ENCODE data around the gene FCHSD1. TPM values are rescaled to one million over a fixed set of nuclear protein-coding genes. Genes with fewer than 3 reads are reported as not detected.

The FCHSD1 gene
- 9.1 and 20.4 TPM in 2 replicates for total RNA-seq

DNA sequence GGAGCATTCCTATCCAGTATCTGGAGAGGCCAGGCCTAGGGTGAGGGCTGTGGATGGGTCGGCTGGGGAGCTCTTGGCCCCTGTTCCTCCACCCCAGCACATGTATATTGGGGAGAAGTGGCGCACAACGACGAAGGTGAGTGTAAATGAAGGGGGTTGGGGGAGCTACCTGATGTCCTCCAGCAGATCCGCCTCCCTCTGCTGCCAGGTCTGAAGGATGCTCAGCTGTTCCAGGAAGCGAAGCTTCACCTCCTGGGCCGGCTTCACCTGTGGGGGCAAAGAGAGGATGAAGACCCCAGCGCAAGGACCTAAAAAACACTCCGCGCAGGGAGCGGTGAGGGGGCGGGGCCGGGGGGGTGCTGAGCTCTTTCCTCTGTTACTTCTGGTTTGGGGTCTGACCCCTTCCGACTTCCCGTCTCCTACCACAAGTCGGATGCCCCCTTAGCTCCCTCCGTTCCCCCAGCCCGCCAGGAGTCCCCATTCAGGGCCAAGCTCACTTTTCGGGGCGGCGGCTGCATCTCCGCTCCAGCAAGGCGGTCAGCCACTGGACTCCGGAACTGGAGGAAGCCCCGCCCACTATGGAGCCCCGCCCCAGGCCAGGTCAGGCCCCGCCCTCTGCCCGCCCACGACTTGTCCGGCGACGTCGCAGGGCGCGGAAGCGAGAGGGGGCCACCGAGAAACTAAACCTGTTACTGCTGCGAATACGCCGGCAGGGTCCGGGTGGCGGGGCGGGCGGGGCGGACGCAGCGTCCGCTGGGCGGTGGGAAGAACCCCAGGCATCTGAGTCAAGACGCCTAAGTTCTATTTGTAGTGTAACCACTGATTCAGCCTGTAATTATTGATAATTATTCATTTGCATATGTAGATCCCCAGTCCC lies at the start of gene FCHSD1:
TSS of gene FCHSD1 (minus strand) at position 568 of the 877 bp plus-strand sequence. CDS start at position 518, 50 bp downstream.

DNA sequence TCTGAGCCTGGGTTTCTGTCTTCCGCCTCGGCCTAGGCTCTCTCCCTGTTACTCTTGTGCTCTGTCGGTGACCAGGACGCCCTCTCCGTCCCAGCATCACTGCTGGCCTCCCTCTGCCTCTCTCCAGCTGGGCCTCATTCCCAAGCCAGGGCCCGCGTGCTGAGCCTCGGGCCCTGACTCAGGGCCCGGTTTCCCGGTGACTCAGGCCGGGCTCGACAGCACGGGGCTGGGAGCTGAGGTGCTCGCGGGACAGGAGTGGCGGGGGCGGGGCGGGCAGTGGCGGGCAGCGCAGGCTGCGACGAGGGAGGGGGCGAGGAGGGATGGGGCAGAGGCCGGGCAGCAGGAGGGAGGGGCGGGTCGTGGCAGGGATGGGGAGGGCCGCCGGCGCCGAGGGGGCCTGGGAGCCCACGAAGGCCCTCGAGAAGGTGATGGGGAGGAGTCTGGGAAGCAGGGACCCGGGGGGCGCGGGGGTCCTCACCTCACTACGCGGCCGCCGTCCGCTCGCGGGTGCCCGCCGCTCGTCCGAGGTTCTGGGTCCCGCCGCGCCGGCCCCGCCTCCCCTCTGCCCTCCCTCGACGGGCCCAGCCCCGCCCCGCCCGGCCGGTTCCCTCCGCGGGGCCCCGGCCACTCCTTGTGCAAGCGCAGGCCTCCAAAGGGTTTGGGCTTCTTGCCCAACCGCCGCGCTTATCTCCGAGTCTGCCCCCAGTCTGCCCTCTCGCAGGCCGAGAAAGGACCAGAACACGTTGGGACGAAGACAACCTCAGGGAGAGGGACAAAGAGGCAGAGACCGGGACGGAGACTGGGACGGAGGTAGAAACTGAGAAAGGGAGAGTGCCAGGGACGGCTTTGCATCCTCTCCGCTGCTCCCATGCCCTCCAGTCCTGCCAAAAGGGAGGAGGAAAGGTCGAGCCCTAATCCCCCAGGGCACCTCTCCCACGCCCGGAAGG lies 30.8 kb upstream of the FCHSD1 start, which contains the start of gene ARAP3:
TSS of gene ARAP3 (minus strand) at position 536 of the 947 bp plus-strand sequence. CDS start 1,744 bp downstream, outside the sequence.

DNA sequence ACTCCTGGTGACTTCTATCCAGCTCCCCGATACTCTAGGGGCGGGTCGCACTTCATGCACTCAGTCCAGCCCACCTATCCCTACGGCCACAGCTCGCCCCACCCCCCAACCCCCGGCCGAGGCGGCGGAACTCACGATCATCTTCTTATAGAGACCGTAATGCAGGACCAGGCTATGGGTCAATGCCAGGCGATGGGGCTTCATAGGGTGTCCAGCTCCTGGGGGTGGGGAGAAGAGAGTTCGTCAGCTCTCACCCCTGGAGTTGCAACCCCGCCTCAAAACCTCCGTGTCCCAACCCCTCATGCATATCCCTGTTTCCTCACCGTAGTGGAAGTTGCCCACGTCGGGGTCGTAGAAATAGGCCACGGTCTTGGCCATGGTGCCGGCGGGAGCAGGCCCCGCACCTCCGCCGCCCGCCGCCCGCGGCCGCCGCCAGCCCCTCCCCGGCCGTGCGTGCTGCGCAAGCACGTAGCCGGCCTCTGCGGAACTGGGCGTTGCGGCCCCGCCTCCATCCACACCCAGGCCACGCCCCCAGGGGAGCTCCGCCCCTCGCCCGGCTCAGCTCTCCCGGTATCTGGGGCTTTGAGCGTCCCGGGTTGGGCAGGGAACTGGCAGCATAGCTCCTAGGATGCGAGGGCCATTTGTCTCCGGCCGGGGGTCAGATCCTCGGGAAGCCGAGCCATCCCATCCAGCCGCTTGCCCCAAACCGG lies 14.7 kb downstream of the FCHSD1 start, which contains the start of the genes HDAC3 and RELL2:
TSS of gene HDAC3 (minus strand) at position 437 of the 710 bp plus-strand sequence. CDS start at position 378, 59 bp downstream.
TSS of gene RELL2 (plus strand) at position 585 of the 710 bp plus-strand sequence. CDS start 1,229 bp downstream, outside the sequence.

DNA sequence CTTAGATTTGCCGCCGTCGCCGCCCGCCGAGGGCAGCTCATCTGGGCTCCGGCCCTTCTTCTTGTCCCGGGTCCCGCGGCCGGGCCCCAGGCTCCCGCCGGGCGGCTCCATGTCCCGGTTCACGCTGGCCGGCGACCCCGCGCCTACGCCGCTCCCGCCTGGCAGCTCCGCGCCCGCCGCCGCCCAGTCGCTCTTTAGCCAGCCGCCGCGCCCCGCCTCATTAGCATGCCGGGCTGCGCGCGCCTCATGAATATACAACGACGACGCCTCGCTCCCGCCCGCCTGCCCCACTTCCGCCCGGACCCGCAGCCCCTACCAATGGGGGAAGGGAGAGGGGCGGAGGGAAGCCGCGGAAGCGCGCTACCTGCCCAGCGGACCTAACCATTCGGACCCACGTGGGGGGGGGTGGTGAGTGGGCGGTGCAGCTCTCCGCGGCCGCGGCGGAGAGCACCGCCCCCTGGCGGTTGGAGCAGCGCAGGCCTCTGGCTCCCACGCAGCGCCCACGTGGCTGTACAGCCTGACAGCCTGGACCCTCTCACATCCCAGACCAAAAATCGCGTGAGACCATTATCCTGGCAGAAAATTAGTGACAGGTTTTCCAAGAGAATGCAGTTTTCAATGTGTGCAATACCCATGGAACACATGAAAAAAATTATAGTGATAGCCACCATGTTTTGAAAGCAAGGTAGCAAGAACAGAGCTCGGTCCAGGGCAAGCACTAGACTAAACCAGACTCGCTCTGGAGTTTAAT lies 32.2 kb downstream of the FCHSD1 start, which contains the start of gene DIAPH1:
TSS of gene DIAPH1 (minus strand) at position 197 of the 751 bp plus-strand sequence. CDS start at position 111, 86 bp downstream.

Other genes starting within 250 kb of the FCHSD1 start
- 0.53 and 0.70 TPM in 2 replicates for gene PCDHGA9, start 248.6 kb downstream of the FCHSD1 start, total RNA-seq
- 0.61 and 0.70 TPM in 2 replicates for gene PCDHGB6, start 243.4 kb downstream of the FCHSD1 start, total RNA-seq
- 1.3 and 1.6 TPM in 2 replicates for gene PCDHGA10, start 238.4 kb downstream of the FCHSD1 start, total RNA-seq
- gene PCDHGB7, start 233.7 kb downstream of the FCHSD1 start, total RNA-seq, result 1.3 and 2.3 TPM in 2 replicates
- 0.84 and 0.94 TPM in 2 replicates for gene PCDHGA11, start 230.4 kb downstream of the FCHSD1 start, total RNA-seq
- 1.6 and 4.0 TPM in 2 replicates for gene PCDHGA12, start 220.9 kb downstream of the FCHSD1 start, total RNA-seq
- gene PCDHGC3, start 175.5 kb downstream of the FCHSD1 start, total RNA-seq, result 21.8 and 60.9 TPM in 2 replicates
- gene PCDHGC4, start 166.4 kb downstream of the FCHSD1 start, total RNA-seq, result 0.19 and 0.31 TPM in 2 replicates
- 1.2 and 5.0 TPM in 2 replicates for gene PCDHGC5, start 162.3 kb downstream of the FCHSD1 start, total RNA-seq
- 99.0 and 100 TPM in 2 replicates for gene DIAPH1, start 32.4 kb downstream of the FCHSD1 start, total RNA-seq
- 51.6 and 61.5 TPM in 2 replicates for gene HDAC3, start 14.6 kb downstream of the FCHSD1 start, total RNA-seq
- 5.6 and 15.1 TPM in 2 replicates for gene RELL2, start 14.4 kb downstream of the FCHSD1 start, total RNA-seq
- 2.6 and 4.4 TPM in 2 replicates for gene ARAP3, start 30.8 kb upstream of the FCHSD1 start, total RNA-seq
- 0.49 and 5.6 TPM in 2 replicates for gene PCDH1, start 227.0 kb upstream of the FCHSD1 start, total RNA-seq

Measured in hair follicular keratinocyte (primary cell).